NCI-H2107 treated with DMSO at 0.1 percent for 48 hours (cell line): ENCODE results near the gene MIF4GD.
"Not testable (repeated sequence)": the region's sequence is repeated elsewhere in the genome, so short reads cannot be mapped to it uniquely, and the experiment has no call there.

Experiments used
- DNase-seq: peaks from one replicate; lab custom pipeline; 2025; ENCODE audit not compliant: unreplicated experiment; lab: John Stamatoyannopoulos, UW

MIF4GD gene

DNA sequence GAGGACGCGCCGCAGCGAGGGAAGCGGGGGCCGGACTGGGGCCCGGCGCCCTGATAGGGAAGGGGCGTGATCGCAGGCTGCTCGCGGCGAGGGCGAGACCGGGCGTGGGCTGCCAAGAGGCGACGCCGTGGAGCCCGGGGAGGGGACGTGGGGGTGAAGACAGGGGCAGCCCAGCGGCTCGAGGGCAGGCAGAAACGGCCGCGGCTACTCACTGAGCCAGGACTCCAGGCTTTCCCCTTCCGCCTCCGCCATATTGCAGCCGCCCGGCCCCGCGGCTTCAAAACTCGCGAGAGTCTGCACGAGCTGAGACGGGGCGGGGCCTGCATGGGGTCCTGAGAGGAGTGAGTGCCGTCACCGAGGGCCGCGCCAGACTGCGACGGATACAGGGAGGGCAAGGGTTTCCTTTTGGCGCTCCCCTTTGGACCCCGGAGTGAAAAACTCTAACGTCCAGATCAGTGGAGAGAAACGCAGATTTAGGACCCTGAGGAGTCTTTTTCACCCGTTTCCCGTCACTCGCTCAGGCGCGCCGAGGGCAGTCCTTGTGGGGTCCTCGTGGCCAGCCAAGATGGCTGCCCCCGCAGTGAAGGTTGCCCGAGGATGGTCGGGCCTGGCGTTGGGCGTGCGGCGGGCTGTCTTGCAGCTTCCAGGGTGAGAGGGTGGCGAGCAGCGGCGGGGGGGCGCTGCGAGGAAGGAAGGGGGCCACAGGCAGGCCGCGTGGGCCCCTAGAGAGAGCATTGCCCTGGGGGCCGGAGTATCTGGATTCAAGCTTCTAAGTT, 9.5 kb downstream of the MIF4GD start, which contains the start of the genes GGA3 and MRPS7:
Gene GGA3 (minus strand): TSS at position 271 of the 776 bp plus-strand sequence. CDS start 19 bp downstream, at position 252.
Gene MRPS7 (plus strand): TSS at position 544 of the 776 bp plus-strand sequence. CDS start 22 bp downstream, at position 566.
- DNase-seq = peak; percentile 80

- DNase-seq = no peak
Observed at GRCh38 chr17:75260641-75261335, 10.2 kb downstream of the MIF4GD start.

- DNase-seq = not testable (repeated sequence)
Observed at GRCh38 chr17:75257228-75257627, 13.8 kb downstream of the MIF4GD start.

DNA sequence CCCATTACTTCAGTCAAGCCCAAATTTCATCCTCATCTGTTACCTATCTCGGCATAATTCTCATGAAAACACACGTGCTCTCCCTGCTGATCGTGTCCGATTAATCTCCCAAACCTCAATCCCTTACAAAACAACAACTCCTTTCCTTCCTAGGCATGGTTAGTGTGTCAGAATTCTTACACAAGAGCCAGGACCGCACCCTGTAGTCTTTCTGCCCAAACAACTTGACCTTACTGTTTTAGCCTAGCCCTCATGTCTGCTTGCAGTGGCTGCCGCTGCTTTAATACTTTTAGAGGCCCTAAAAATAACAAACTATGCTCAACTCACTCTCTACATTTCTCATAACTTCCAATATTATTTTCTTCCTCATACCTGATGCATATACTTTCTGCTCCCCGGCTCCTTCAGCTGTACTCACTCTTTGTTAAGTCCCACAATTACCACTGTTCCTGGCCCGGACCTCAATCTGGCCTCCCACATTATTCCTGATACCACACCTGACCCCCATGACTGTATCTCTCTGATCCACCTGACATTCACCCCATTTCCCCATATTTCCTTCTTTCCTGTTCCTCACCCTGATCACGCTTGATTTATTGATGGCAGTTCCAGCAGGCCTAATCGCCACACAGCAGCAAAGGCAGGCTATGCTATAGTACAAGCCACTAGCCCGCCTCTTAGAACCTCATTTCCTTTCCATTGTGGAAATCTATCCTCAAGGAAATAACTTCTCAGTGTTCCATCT, 14.9 kb downstream of the MIF4GD start:
- not testable (repeated sequence) for DNase-seq

- no peak for DNase-seq
Observed at GRCh38 chr17:75252039-75252816, 18.8 kb downstream of the MIF4GD start.

DNA sequence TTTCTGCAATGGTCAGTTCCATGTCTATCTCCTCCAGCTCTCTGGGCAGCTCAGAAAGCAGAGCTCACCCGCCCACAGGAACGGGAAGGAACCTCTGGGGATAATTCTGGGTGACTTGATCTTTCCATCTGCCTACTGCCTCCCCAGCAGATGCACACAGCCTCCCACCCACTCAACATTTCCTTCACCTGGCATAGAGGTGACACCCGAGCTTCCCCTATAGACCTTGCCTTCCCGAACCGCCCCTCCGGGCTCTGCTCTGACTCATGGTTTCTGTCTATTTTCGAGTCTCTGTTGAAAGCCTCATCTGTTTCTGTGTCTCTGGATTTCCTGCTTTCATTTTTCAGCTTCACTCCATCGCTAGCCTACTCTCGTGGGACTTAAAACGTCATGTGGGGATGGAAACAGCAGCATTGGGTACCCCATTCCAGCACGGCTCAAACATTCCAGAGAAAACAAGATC, 21.0 kb downstream of the MIF4GD start:
- DNase-seq = peak; percentile 53

- DNase-seq = no peak
Observed at GRCh38 chr17:75249564-75249963, 21.5 kb downstream of the MIF4GD start.

GRCh38 chr17:75246404-75246803, 24.6 kb downstream of the MIF4GD start:
- no peak for DNase-seq

DNA sequence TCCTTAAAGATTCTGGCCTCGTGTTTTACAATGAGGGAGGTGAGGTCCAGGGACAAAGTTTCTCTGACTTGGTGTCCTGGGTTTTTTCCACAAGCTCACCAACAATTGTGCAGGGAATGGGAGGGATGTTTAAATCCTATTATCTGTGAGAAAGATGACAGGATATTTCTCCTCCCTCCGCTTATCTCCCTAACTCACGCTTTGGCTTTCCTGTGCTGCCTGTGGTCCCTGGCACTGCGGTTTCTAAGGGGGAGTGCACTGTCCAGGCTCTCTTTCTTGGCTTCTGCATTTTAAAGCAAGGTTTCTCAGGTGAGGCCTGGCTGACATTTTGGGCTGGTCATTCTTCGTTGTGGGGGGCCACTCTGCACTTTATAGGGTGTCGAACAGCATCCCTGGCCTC, 26.0 kb downstream of the MIF4GD start:
- no peak for DNase-seq

- no peak for DNase-seq
Observed at GRCh38 chr17:75244133-75244866, 26.7 kb downstream of the MIF4GD start.

DNA sequence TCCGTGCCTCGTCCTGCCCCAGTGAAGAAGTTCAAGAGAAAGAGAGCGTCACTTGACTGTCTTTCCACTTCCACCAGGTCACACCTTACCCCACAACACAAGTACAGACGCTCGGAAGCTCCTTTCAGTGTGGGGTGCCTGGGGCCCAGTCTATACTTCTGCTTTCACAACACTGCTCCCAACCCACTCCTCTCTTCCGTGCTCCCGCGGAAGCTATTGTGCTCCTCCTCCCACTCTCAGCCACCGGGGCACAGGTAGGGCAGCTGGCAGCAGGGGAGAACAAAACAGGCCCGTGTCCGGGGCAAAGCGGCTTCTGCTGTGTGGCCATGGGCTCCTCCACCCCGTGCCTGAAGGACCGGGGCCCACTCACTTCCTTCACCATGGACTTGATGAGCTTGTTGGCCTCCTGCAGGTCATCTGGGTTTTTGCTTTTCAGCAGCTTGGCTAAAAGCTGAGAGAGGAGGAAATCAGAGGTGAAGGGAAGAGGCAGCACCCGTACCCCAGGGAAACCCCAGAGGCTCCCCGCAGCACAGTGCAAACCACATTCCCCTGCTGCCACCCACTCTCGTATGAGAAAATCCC, 28.5 kb downstream of the MIF4GD start:
- no peak for DNase-seq

DNA sequence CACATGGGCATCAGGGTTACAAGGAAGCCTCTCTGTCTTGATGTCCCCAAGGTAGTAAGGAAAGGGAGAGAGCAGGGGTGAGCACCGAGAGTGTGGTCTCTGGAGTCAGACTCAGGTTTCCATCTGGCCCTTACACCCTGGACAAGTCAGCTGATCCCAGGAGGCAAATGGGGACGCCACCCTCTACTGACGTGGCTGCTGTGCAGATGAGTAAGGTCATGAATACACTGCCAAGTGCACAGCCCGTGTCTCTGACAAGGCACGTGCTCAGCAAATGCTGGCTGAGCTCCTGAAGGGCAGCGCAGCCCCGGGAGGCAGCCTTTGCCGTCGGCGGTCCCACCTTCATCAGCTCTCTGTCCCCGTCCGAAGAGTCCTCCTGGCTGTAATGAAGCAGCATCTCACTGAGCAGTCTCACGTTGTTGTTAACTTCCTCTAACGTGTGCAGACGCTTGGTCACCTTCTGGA, 29.0 kb downstream of the MIF4GD start:
- DNase-seq = no peak

- no peak for DNase-seq
Observed at GRCh38 chr17:75241502-75241901, 29.5 kb downstream of the MIF4GD start.

GRCh38 chr17:75241143-75241430, 29.9 kb downstream of the MIF4GD start:
- DNase-seq = no peak

DNA sequence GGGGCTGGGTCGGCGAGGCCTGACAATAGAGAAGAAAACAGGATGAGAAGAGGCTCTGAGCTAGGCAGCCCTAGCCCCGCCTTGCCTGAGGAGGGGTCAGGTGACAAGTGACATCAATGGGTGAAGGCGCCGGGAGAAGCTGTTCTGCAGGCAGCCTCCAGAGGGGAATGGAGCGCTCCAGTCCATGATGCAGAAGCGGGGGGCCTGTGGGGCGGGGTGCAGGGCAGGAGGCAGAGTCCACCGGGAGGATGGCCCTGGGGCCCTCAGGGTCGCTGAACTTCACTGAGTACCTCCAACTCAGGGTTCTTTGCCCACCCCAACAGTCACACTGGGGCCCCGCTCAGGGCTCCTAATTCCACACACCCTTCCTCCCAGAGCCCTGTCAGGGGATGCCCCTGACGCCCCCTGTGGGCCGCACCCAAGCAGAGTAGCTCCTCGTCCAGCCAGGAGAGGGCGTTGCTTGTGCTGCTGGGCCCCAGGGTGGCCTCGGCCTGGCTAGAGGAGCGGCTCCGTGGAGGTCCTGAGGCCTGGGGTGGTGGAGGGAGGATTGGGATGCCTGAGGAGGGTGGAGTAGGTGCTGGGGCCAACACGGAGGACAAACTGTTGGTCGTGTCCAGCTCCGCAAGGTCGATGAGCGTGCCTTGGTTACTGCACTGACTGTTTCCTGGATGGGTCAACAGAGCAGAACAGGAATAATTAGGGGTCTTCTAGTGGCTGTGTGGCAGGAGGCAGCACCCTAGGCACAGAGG, 30.5 kb downstream of the MIF4GD start:
- DNase-seq = peak; percentile 85

DNA sequence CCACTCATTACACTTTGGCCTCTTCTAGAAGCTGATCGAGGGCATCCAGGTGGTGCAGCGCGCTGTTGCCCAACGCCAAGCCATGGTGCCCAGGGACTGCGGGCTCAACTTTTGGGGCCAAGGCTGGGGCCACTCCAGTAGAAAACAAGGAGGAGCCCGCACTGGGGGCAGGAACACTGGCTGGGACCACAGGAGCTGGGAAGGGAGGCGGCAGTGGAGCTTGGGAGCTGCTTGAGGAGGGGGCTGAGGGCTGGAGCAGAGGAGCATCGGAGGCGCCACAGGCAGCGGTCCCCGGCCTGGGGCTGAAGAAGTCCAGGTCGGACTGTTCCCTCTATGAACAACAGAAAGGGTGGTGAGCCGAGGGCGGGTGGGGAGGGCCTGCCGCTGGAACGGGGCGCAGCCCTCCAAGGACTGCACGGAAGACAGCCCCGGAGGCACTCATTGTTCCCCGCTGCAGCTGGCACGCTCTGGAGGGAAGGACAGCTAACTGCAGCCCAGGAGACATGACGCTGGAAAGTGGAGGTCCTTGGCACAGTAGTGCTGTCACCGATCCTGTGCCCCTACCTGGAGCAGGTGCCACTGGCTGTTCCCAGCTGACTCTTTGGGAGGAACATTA, 31.1 kb downstream of the MIF4GD start:
- DNase-seq = no peak

GRCh38 chr17:75239214-75239613, 31.8 kb downstream of the MIF4GD start:
- DNase-seq = no peak

DNA sequence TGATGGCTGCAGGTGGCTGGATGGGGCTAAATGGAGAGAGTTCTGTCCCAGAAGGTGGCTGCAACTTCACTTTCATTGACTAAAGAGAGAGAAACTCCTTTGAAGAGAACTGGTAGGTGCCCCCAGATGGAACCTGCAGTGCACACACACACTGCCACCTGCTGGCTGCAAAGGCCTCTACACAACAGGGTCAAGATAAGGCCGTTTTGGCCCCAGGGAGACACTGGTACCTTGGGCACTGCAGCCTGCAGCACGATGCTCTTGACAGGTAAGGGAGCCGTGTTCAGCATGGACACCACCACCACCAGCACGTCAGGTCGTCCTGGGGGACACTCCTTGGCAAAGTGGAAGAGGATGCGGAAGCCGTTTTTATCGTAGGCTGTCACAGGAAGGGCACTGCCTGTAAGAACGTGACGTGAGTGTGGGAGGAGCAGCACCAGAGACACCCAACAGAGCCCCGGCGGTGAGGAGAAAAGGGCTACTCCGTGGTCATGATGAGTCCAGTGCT, 32.3 kb downstream of the MIF4GD start:
- DNase-seq = no peak
